Glutamatergic neuron (in vitro differentiated cells): ENCODE measurements around the gene DUS1L. TPM values are rescaled to one million over a fixed set of nuclear protein-coding genes. Genes with fewer than 3 reads are reported as not detected.

Source experiments
- DNase-seq: peaks from one replicate; pipeline ENCODE4 v3.0.0; 2022
- H3K27ac Mint-ChIP-seq: one replicate; pipeline ENCODE4 v1.8.0; 2020; ENCODE audit warnings: mild to moderate bottlenecking, mixed read lengths, inconsistent platforms; ENCODE audit not compliant: unreplicated experiment
- H3K27me3 Mint-ChIP-seq: one replicate; pipeline ENCODE4 v1.8.0; 2020; ENCODE audit warnings: mild to moderate bottlenecking, moderate library complexity, mixed read lengths, inconsistent platforms; ENCODE audit not compliant: unreplicated experiment
- H3K36me3 Mint-ChIP-seq: one replicate; pipeline ENCODE4 v1.8.0; 2020; ENCODE audit warnings: mild to moderate bottlenecking, mixed read lengths, inconsistent platforms; ENCODE audit not compliant: unreplicated experiment
- H3K4me1 Mint-ChIP-seq: one replicate; pipeline ENCODE4 v1.8.0; 2020; ENCODE audit warnings: mild to moderate bottlenecking, low read depth, mixed read lengths, inconsistent platforms; ENCODE audit not compliant: unreplicated experiment
- H3K4me3 Mint-ChIP-seq: one replicate; pipeline ENCODE4 v1.8.0; 2020; ENCODE audit warnings: mild to moderate bottlenecking, mixed read lengths, inconsistent platforms; ENCODE audit not compliant: unreplicated experiment
- H3K9me3 Mint-ChIP-seq: one replicate; pipeline ENCODE4 v1.8.0; 2020; ENCODE audit warnings: mild to moderate bottlenecking, moderate library complexity, mixed read lengths, inconsistent platforms; ENCODE audit not compliant: unreplicated experiment
- total RNA-seq: library from RNA; stranded (reverse); fragmentation: NEBNext Ultra II Directional; extraction: Animal tissue kit (Norgen Biotek cat#: 25700); gene quantifications from one replicate; pipeline ENCODE4 v1.2.1, GENCODE V29; 2021; ENCODE audit not compliant: unreplicated experiment
- TF ChIP-seq, protein P1 (sequence below): fragments of 200-600 bp; sonication (generic); IDR thresholded peaks from one replicate; pipeline ENCODE4 v1.5.0; 2021; ENCODE audit not compliant: partially characterized antibody, unreplicated experiment

Gene DUS1L
- total RNA-seq, 1 donor from 2014 or later, result 122 TPM

DNA sequence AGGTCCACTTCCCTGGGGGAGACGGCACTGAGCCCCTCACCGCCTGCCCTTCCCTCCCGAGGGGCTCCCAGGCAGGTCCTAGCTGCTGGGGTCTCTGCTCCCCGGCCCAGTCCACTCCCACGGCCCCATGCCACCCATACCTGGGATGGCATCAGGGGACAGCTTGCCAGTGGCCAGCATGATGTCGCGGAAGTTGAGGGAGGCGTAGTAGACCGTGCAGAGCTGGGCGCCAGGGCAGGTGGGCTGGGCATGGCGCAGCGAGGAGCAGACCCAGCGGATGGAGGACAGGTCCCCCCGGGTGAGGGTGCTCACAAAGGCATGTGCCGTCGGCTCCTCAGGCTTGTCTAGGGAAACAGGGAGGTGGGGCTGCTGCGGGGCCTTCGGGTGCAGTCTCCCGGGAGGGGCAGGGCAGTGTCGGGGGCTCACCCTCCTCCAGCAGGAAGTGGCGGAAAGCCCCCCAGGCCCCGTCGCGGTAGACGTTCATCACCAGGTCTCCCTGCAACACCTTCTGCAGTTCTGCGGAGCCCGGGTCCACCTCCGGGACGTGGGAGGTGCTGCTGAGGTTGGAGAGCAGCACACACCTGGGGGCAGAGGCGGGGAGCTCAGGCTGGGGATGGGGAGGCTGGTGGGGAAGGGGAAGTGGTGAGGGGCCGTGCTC is 18.9 kb upstream of the DUS1L start:
- Mint-ChIP-seq H3K36me3 (no peaks in the 10 kb centered on the region), H3K9me3 (peaks cover 5% of the 10 kb centered on the region), H3K4me1 (no peaks in the 10 kb centered on the region), H3K27me3 (peaks cover 2% of the 10 kb centered on the region), H3K4me3 (no peak overlapping the region), H3K27ac (no peak overlapping the region)
- no peak for DNase-seq
- TF ChIP-seq, protein P1, sequence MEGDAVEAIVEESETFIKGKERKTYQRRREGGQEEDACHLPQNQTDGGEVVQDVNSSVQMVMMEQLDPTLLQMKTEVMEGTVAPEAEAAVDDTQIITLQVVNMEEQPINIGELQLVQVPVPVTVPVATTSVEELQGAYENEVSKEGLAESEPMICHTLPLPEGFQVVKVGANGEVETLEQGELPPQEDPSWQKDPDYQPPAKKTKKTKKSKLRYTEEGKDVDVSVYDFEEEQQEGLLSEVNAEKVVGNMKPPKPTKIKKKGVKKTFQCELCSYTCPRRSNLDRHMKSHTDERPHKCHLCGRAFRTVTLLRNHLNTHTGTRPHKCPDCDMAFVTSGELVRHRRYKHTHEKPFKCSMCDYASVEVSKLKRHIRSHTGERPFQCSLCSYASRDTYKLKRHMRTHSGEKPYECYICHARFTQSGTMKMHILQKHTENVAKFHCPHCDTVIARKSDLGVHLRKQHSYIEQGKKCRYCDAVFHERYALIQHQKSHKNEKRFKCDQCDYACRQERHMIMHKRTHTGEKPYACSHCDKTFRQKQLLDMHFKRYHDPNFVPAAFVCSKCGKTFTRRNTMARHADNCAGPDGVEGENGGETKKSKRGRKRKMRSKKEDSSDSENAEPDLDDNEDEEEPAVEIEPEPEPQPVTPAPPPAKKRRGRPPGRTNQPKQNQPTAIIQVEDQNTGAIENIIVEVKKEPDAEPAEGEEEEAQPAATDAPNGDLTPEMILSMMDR, result no peak

DNA sequence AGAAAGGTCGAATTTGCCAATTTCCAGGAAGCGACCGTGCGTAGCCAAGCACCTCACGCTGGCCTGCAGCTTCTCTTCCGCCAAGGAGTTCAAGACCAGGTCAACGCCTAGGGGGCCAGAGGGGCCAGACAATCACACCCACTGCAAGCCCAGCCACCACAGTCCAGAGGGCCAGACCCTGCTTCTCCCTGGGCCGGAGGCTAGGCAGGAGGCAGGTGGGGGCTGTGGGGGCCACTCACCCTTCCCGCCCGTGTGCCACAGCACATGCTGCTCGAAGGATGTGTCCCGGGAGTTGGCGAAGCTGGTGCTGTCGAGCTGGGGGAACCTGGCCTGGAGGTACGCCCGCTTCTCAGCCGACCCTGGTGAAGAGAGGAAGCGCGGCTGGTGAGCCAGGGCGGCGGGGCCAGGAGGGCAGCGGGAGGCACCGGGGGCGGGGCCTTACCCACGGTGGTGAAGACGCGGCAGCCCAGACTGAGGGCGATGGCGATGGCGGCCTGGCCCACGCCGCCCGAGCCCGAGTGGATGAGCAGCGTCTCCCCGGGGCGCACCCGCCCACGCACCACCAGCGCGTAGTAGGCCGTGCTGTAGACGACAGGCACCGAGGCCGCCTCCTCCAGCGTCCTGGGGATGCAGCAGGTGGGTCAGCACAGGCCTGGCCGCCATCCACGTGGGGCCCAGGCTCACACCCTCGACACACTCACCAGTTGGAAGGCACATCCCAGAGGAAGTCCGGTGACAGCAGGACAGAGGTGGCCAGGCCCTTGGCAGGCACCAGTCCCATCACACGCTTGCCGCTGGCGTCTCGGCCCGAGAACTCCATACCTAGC is 18.1 kb upstream of the DUS1L start:
- Mint-ChIP-seq H3K36me3 (no peaks in the 10 kb centered on the region), H3K9me3 (peaks cover 5% of the 10 kb centered on the region), H3K4me3 (no peak overlapping the region), H3K27me3 (peaks cover 2% of the 10 kb centered on the region), H3K27ac (no peak overlapping the region), H3K4me1 (no peaks in the 10 kb centered on the region)
- no peak for DNase-seq
- TF ChIP-seq, protein P1, result no peak

DNA sequence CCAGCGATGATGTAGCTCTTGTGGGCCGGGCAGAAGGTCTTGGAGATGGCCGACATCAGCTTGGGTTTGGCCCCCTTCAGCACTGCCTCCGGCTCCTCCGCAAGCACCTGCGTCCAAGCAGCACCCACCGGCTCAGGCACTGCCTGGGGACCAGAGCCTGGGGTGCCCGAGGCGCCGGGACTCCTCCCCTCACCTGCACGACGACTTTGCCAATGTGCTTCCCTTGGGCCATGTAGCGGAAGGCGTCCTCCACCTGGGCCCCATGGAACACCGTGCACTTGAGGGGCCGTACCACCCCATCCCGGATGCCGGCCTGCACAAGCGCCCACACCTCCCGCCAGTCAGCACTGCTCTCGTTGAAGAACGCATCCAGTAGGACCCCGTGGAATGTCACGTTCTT is 17.4 kb upstream of the DUS1L start:
- Mint-ChIP-seq H3K27ac (no peak overlapping the region), H3K36me3 (no peaks in the 10 kb centered on the region), H3K4me3 (no peak overlapping the region), H3K4me1 (no peaks in the 10 kb centered on the region), H3K9me3 (peaks cover 8% of the 10 kb centered on the region), H3K27me3 (peaks cover 5% of the 10 kb centered on the region)
- no peak for DNase-seq
- TF ChIP-seq, protein P1, result no peak

DNA sequence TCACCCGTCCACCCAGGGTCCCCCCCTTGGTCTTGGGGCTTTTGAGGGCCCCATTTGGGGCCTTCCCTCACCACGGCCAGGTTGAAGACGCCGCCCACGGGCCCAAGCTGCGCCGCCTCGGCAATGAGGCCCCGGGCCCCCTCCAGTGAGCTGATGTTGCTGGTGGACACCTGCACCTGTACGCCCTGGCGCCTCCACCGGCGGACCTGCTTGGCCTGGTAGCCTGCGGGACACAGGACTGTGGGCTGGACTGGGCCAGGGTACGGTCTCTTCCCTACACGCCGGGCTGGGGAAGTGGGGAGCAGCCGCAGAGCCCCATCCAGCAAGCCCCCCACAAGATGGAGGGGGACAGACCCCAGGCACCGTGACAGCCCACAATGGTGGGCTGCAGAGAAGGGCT is 16.9 kb upstream of the DUS1L start:
- Mint-ChIP-seq H3K4me3 (no peak overlapping the region), H3K27me3 (peaks cover 5% of the 10 kb centered on the region), H3K9me3 (peaks cover 8% of the 10 kb centered on the region), H3K27ac (no peak overlapping the region), H3K4me1 (no peaks in the 10 kb centered on the region), H3K36me3 (no peaks in the 10 kb centered on the region)
- DNase-seq, result no peak
- TF ChIP-seq, protein P1, result no peak

DNA sequence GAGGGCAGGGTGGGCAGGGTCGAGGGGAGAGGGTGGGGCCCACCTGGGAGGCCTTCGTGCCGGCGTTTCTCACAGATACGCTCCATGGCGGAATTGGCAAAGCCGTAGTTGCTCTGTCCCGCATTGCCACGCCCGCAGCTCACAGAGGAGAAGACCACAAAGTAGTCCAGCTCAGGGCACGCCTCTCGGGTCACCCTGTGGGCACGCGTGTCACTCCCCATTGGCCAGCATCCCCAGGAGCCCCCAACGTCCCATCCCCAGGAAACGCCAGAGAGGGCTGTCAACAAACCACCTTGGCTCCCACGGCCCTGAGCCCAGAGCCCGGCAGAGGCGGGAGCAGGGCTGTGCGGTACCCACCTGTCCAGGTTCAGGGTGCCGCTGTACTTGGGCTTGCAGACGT is 16.4 kb upstream of the DUS1L start:
- DNase-seq, result no peak
- H3K4me3 Mint-ChIP-seq, result no peak overlapping the region
- H3K4me1 Mint-ChIP-seq, result no peaks in the 10 kb centered on the region
- TF ChIP-seq, protein P1, result no peak
- peaks cover 8% of the 10 kb centered on the region for H3K9me3 Mint-ChIP-seq
- peaks cover 5% of the 10 kb centered on the region for H3K27me3 Mint-ChIP-seq
- no peaks in the 10 kb centered on the region for H3K36me3 Mint-ChIP-seq
- no peak overlapping the region for H3K27ac Mint-ChIP-seq
